Ovary (tissue), 3 donors: ENCODE results near the gene PCSK5.

Experiments used
- CTCF ChIP-seq, 3 donors: fragments of 450-650 bp in 2 of 3; fragments of 200-600 bp in 1 of 3; IDR thresholded peaks; one replicate each; pipeline versions ENCODE4 v1.5.1 to v1.8.0; 2016 to 2022; ENCODE audit warnings: antibody characterized with exemption in 3 of 3, mild to moderate bottlenecking in 1 of 3
- EP300 ChIP-seq: sonication (generic); formaldehyde crosslinking; IDR thresholded peaks from one replicate; pipeline ENCODE4 v1.6.1; 2017; ENCODE audit warnings: antibody characterized with exemption
- POLR2A ChIP-seq: fragments of 450-650 bp; IDR thresholded peaks from one replicate; pipeline ENCODE4 v1.6.1; 2017; ENCODE audit warnings: antibody characterized with exemption, mild to moderate bottlenecking, moderate library complexity
- donor health status: DM: no; HTN: no; CAD: no.

- no peak for TF ChIP-seq CTCF (IDR thresholded peaks at IDR 0.05)
- TF ChIP-seq POLR2A = no peak
- no peak for TF ChIP-seq EP300
Observed at GRCh38 chr9:76223749-76224340, 333.4 kb downstream of the PCSK5 start.
